K562 (cell line): Measurements from ENCODE around the gene SCGB1A1.

Experiments used
- BCL6 ChIP-seq: fragments of 250-450 bp; sonication (Bioruptor Pico); IDR thresholded peaks from 2 replicates; pipeline ENCODE4 v1.4.0; 2020
- BHLHE40 ChIP-seq: IDR thresholded peaks from 2 replicates; pipeline ENCODE4 v1.6.1; 2011; ENCODE audit warnings: low read length, improper control_type of control experiment
- BRF1 ChIP-seq: IDR thresholded peaks from 3 replicates; pipeline ENCODE4 v1.6.1; 2011; ENCODE audit warnings: borderline replicate concordance, mild to moderate bottlenecking; ENCODE audit not compliant: insufficient read length; ENCODE audit errors: extremely low read depth
- ESRRA ChIP-seq: fragments of 450-650 bp; IDR thresholded peaks from 2 replicates; pipeline ENCODE4 v1.6.1; 2014; ENCODE audit warnings: low read depth, mild to moderate bottlenecking, moderate library complexity, borderline replicate concordance
- FOXJ3 ChIP-seq: sonication (generic); formaldehyde crosslinking; IDR thresholded peaks from 2 replicates; pipeline ENCODE4 v1.4.0; 2020; ENCODE audit warnings: mild to moderate bottlenecking, missing genetic modification reagents
- FOXM1 ChIP-seq, 2 experiments: fragments of 450-650 bp in 1 of 2; sonication (generic) in 1 of 2; formaldehyde crosslinking in 1 of 2; IDR thresholded peaks; 2 replicates each; pipeline versions ENCODE4 v1.6.1 to v1.9.0; 2017 to 2022; ENCODE audit warnings: low read depth in 2 of 2, mild to moderate bottlenecking in 2 of 2, missing genetic modification reagents in 1 of 2, moderate library complexity in 1 of 2
- KAT7 ChIP-seq: sonication (generic); formaldehyde crosslinking; IDR thresholded peaks from 2 replicates; pipeline ENCODE4 v1.8.0; 2022; ENCODE audit warnings: missing genetic modification reagents, mild to moderate bottlenecking, borderline replicate concordance
- MAZ ChIP-seq, 2 experiments: fragments of 450-650 bp in 1 of 2; sonication (generic) in 1 of 2; formaldehyde crosslinking; IDR thresholded peaks in 1 of 2; conservative IDR thresholded peaks in 1 of 2; 2 replicates each; pipeline versions ENCODE4 v1.4.0 to v1.5.0; 2020; ENCODE audit warnings: mild to moderate bottlenecking in 1 of 2, missing genetic modification reagents in 1 of 2
- MIER1 ChIP-seq: fragments of 450-650 bp; IDR thresholded peaks from 2 replicates; pipeline ENCODE4 v1.6.1; 2016; ENCODE audit warnings: antibody characterized with exemption, mild to moderate bottlenecking, low read depth
- POLR2AphosphoS2 ChIP-seq: IDR thresholded peaks from 2 replicates; pipeline ENCODE4 v1.6.1; 2012; ENCODE audit warnings: low read length, improper control_type of control experiment
- ZNF212 ChIP-seq: fragments of 450-650 bp; formaldehyde crosslinking; IDR thresholded peaks from 2 replicates; pipeline ENCODE4 v1.4.0; 2020; ENCODE audit warnings: mild to moderate bottlenecking
- TF ChIP-seq, protein P1 (sequence below), 3 experiments: IDR thresholded peaks in 2 of 3; conservative IDR thresholded peaks in 1 of 3; 2 replicates each; pipeline ENCODE4 v1.5.1; 2011 to 2012; ENCODE audit warnings: low read length in 3 of 3, mild to moderate bottlenecking in 3 of 3, control low read depth in 2 of 3, improper control_type of control experiment in 1 of 3, inconsistent platforms in 1 of 3, low read depth in 1 of 3, mixed read lengths in 1 of 3, moderate library complexity in 1 of 3; ENCODE audit not compliant: insufficient read depth in 2 of 3
- TF ChIP-seq, protein P2 (sequence below), 2 experiments: IDR thresholded peaks in 1 of 2; conservative IDR thresholded peaks in 1 of 2; 2 replicates each; pipeline ENCODE4 v1.6.1; 2016; ENCODE audit warnings: low read depth in 2 of 2, mild to moderate bottlenecking in 1 of 2, missing compliant biosample characterization in 1 of 2, missing genetic modification characterization in 1 of 2, moderate library complexity in 1 of 2
- TF ChIP-seq, protein P3 (sequence below): sonication (generic); formaldehyde crosslinking; IDR thresholded peaks from 2 replicates; pipeline ENCODE4 v1.8.0; 2022; ENCODE audit warnings: mild to moderate bottlenecking, missing genetic modification reagents, borderline replicate concordance

GRCh38 chr11:62399172-62399877 lies 19.5 kb upstream of the SCGB1A1 start:
- TF ChIP-seq BHLHE40: no peak
- no peak for TF ChIP-seq POLR2AphosphoS2
- no peak for TF ChIP-seq FOXM1 (IDR thresholded peaks at IDR 0.05; ENCODE audit: low read depth)
- TF ChIP-seq FOXM1 (CRISPR knock-in tag; IDR thresholded peaks at IDR 0.05; ENCODE audit: low read depth): no peak
- no peak for TF ChIP-seq FOXJ3 (CRISPR knock-in tag)
- TF ChIP-seq, protein P1, sequence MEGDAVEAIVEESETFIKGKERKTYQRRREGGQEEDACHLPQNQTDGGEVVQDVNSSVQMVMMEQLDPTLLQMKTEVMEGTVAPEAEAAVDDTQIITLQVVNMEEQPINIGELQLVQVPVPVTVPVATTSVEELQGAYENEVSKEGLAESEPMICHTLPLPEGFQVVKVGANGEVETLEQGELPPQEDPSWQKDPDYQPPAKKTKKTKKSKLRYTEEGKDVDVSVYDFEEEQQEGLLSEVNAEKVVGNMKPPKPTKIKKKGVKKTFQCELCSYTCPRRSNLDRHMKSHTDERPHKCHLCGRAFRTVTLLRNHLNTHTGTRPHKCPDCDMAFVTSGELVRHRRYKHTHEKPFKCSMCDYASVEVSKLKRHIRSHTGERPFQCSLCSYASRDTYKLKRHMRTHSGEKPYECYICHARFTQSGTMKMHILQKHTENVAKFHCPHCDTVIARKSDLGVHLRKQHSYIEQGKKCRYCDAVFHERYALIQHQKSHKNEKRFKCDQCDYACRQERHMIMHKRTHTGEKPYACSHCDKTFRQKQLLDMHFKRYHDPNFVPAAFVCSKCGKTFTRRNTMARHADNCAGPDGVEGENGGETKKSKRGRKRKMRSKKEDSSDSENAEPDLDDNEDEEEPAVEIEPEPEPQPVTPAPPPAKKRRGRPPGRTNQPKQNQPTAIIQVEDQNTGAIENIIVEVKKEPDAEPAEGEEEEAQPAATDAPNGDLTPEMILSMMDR (IDR thresholded peaks at IDR 0.05 in 2 of 3, conservative IDR thresholded peaks at IDR 0.05 in 1 of 3; ENCODE audit: insufficient read depth in 2 of 3, low read depth in 1 of 3, low read length in 3 of 3): no peak
- TF ChIP-seq ZNF212 (CRISPR knock-in tag): no peak
- TF ChIP-seq, protein P2, sequence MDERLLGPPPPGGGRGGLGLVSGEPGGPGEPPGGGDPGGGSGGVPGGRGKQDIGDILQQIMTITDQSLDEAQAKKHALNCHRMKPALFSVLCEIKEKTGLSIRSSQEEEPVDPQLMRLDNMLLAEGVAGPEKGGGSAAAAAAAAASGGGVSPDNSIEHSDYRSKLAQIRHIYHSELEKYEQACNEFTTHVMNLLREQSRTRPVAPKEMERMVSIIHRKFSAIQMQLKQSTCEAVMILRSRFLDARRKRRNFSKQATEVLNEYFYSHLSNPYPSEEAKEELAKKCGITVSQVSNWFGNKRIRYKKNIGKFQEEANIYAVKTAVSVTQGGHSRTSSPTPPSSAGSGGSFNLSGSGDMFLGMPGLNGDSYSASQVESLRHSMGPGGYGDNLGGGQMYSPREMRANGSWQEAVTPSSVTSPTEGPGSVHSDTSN (CRISPR knock-in tag; IDR thresholded peaks at IDR 0.05; ENCODE audit: low read depth): no peak
- TF ChIP-seq, protein P2 (tag; conservative IDR thresholded peaks at IDR 0.05; ENCODE audit: low read depth): no peak
- no peak for TF ChIP-seq MIER1
- no peak for TF ChIP-seq BCL6 (CRISPR knock-in tag)
- no peak for TF ChIP-seq MAZ (CRISPR knock-in tag; conservative IDR thresholded peaks at IDR 0.05 in 1 of 2, IDR thresholded peaks at IDR 0.05 in 1 of 2)
- no peak for TF ChIP-seq KAT7 (CRISPR knock-in tag)
- TF ChIP-seq, protein P3, sequence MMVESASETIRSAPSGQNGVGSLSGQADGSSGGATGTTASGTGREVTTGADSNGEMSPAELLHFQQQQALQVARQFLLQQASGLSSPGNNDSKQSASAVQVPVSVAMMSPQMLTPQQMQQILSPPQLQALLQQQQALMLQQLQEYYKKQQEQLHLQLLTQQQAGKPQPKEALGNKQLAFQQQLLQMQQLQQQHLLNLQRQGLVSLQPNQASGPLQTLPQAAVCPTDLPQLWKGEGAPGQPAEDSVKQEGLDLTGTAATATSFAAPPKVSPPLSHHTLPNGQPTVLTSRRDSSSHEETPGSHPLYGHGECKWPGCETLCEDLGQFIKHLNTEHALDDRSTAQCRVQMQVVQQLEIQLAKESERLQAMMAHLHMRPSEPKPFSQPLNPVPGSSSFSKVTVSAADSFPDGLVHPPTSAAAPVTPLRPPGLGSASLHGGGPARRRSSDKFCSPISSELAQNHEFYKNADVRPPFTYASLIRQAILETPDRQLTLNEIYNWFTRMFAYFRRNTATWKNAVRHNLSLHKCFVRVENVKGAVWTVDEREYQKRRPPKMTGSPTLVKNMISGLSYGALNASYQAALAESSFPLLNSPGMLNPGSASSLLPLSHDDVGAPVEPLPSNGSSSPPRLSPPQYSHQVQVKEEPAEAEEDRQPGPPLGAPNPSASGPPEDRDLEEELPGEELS: no peak
- no peak for TF ChIP-seq BRF1
- no peak for TF ChIP-seq ESRRA
